ENCODE results near the gene SRP14.
"Not testable (repeated sequence)": the region's sequence is repeated elsewhere in the genome, so short reads cannot be mapped to it uniquely, and the experiment has no call there.

The SRP14 gene

DNA sequence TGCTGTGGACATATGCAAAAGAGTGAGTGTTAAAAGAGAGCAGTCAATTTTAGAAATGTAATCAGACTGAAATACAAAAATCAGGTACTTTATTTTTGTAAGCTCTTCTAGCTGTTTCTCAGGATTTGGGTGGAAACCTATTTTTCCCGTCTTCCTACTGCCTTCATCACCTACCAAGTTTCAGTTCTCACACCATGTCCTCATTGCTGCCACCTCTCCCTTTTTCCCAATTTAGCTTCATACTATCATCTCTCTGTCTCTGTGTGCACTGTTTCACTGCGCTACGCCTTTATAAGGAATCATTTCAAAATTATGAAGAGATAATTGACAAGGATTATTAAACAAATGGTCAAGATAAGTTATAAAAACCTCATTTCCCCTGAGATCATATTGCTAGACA lies 7.7 kb downstream of the SRP14 start:
- H3K4me3 ChIP-seq (ENCODE audit: low read length): no peak overlapping the region
- no peak for DNase-seq (ENCODE audit: low read depth)
- TF ChIP-seq, protein P1, sequence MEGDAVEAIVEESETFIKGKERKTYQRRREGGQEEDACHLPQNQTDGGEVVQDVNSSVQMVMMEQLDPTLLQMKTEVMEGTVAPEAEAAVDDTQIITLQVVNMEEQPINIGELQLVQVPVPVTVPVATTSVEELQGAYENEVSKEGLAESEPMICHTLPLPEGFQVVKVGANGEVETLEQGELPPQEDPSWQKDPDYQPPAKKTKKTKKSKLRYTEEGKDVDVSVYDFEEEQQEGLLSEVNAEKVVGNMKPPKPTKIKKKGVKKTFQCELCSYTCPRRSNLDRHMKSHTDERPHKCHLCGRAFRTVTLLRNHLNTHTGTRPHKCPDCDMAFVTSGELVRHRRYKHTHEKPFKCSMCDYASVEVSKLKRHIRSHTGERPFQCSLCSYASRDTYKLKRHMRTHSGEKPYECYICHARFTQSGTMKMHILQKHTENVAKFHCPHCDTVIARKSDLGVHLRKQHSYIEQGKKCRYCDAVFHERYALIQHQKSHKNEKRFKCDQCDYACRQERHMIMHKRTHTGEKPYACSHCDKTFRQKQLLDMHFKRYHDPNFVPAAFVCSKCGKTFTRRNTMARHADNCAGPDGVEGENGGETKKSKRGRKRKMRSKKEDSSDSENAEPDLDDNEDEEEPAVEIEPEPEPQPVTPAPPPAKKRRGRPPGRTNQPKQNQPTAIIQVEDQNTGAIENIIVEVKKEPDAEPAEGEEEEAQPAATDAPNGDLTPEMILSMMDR (conservative IDR thresholded peaks at IDR 0.05; ENCODE audit: low read length): no peak

DNA sequence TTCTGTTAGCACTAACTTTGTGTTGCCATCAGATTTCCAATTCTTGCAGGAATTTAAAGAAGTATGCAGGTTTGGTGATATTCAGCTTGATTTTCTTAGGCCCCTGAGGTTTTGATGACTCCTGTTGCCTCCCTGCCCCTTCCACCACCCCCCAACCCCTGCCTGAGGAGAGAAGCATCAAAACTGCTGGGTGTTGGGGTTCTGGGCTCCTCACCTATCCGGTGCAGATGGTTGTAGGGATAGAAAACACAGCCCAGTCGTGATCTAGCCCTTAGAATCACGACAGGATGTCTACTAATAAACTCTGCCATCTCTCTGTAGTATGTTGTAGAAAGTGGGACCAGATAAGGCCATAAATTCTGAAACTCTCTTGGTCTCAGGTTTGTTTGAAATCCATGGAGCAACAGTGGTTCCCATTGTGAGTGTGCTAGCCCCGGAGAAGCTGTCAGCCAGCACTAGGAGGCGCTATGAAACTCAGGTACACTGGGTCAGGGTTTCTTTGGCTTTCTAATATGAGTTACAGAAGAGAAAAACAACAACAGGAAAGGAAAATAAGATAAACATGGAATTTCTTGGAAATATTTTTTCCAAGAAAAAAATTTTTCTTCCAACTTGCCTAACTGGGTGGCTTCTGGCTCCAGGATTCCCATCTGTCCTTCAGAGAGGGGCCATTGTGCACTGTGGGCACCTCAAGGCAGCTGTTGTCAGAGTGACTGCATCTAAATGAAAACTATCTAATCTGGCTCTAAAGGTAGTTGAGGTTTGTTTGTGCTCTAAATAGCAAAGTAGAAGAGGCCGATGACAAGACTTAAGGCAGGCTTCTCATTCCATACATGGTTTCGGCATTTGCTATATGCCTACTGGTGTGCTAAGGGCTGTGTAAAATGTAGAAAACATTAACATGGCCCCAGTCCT lies 8.7 kb downstream of the SRP14 start:
- H3K4me3 ChIP-seq (ENCODE audit: low read length): no peak overlapping the region
- TF ChIP-seq, protein P1 (conservative IDR thresholded peaks at IDR 0.05; ENCODE audit: low read length): peak; percentile 54
- peak; percentile 24 for DNase-seq (ENCODE audit: low read depth)

DNA sequence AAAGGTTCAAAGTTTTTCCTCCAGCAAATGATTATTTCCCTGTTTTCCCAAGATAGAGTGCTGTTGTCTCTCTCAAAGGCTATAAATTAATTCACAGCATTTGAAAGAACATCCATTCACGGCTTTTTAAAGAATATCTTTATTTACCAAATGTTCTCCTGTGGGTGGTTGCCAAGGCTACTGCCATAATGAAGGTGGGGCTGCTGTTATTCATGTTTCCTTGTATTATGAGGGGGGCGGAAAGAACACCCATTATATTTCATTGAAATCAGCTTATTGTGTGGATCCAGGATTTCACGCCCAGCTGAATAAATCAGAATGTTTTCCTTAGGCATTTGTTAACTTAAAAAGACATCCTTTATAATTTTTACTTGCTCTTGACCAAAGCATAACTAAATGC lies 10.1 kb downstream of the SRP14 start:
- DNase-seq (ENCODE audit: low read depth): no peak
- TF ChIP-seq, protein P1 (conservative IDR thresholded peaks at IDR 0.05; ENCODE audit: low read length): no peak
- H3K4me3 ChIP-seq (ENCODE audit: low read length): no peak overlapping the region

DNA sequence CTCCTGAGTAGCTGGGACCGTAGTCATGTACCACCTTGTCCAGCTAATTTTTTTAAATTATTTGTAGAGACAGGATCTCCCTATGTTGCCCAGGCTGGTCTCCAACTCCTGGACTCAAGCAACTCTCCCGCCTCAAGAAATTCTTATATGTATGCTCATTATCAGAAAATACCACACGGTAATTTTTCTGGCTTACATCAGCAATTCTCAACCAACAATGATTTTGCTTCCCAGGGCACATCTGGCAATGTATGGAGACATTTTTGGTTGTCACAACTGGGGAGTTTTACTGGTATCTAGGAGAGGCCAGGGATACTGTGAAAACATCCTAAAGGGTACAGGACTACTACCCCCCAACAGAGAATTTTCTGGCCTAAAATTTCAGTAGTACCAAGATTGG lies 10.8 kb downstream of the SRP14 start:
- H3K4me3 ChIP-seq (ENCODE audit: low read length): no peak overlapping the region
- no peak for DNase-seq (ENCODE audit: low read depth)
- TF ChIP-seq, protein P1 (conservative IDR thresholded peaks at IDR 0.05; ENCODE audit: low read length): no peak

DNA sequence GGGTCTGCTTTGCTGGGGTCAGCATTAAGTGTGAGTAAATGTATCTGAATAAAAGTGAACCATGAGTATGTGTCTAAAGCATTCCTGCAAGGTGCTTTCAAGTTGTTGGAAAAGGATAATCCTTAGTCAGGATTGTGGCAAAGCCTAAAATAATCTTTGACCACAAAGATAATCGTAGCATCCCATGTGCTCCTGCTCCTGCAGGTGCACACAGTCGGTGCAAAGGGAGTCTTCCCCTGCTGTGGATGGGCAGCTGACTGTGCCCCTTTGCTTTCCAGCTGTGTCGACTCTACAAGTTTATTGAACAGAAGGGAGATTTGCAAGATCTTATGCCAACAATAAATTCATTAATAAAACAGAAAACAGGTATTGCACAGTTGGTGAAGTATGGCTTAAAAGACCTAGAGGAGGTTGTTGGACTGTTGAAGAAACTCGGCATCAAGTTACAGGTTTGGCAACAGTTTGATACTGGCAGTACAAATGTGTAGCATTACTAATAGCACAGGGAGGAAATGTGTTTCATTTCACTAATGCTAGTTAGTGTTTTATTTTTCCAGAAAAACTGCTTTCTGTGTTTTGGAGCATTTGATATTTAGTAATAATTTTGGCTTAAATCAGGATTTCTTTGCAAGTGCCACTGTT lies 22.6 kb downstream of the SRP14 start:
- no peak overlapping the region for H3K4me3 ChIP-seq (ENCODE audit: low read length)
- DNase-seq (ENCODE audit: low read depth): peak; percentile 21
- TF ChIP-seq, protein P1 (conservative IDR thresholded peaks at IDR 0.05; ENCODE audit: low read length): no peak

DNA sequence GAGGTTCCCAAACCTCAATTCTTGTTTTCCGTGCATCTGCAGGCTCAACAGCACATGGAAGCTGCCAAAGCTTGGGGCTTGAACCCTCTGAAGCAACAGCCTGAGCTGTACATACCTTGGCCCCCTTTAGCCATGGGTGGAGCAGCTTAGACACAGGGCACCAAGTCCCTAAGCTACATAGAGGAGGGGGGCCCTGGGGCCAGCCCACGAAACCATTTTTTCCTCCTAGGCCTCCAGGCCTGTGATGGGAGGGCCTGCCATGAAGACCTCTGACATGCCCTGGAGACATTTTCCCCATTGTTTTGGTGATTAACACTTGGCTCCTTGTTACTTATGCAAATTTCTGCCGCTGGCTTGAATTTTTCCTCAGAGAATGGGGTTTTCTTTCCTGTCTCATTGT lies 24.6 kb downstream of the SRP14 start:
- no peak for DNase-seq (ENCODE audit: low read depth)
- H3K4me3 ChIP-seq (ENCODE audit: low read length): no peak overlapping the region
- TF ChIP-seq, protein P1 (conservative IDR thresholded peaks at IDR 0.05; ENCODE audit: low read length): no peak

DNA sequence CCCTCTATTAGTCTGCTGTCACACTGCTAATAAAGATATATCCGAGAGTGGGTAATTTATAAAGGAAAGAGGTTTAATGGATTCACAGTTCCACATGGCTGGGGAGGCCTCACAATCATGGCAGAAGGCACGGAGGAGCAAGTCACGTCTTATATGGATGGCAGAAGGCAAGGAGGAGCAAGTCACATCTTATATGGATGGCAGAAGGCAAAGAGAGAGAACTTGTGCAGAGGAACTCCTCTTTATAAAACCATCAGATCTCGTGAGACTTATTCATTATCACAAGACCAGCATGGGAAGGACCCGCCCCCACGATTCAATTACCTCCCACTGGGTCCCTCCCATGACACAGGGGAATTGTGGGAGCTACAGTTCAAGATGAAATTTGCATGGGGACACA lies 25.6 kb downstream of the SRP14 start:
- not testable (repeated sequence) for H3K4me3 ChIP-seq (ENCODE audit: low read length); DNase-seq (ENCODE audit: low read depth)

Measured in AG10803 (cell line).